Dendritic cell treated with granulocyte-macrophage colony-stimulating factor and Interleukin-4, amounts not matched to agents 40 ng/mL and 50 ng/mL, for 4 days (primary cell): ENCODE measurements around the gene FLVCR1.
A peak's percentile ranks its signal among the peaks of the same experiment; 100 is the strongest.

Experiments used
- H3K27ac Mint-ChIP-seq: one replicate; pipeline ENCODE4 v1.8.0; 2022; ENCODE audit warnings: mild to moderate bottlenecking, mixed read lengths
- H3K27me3 Mint-ChIP-seq: one replicate; pipeline ENCODE4 v1.8.0; 2022; ENCODE audit warnings: mild to moderate bottlenecking, mixed read lengths
- H3K36me3 Mint-ChIP-seq: one replicate; pipeline ENCODE4 v1.8.0; 2022; ENCODE audit warnings: low read depth, mixed read lengths
- H3K4me1 Mint-ChIP-seq: one replicate; pipeline ENCODE4 v1.8.0; 2022; ENCODE audit warnings: low read depth, mixed read lengths
- H3K4me3 Mint-ChIP-seq: one replicate; pipeline ENCODE4 v1.8.0; 2022; ENCODE audit warnings: mild to moderate bottlenecking, moderate library complexity, mixed read lengths
- H3K9me3 Mint-ChIP-seq: one replicate; pipeline ENCODE4 v1.8.0; 2022; ENCODE audit warnings: mixed read lengths
- intact Hi-C: fragments of 100-400 bp; cut with micrococcal nuclease; formaldehyde crosslinking; loops from one replicate; pipeline ENCODE4 v1.15.0; 2022

Gene FLVCR1

GRCh38 chr1:212914789-212915188 is 56.7 kb downstream of the FLVCR1 start:
- H3K4me1 Mint-ChIP-seq = peaks cover 17% of the 10 kb centered on the region
- no peak overlapping the region for H3K27ac Mint-ChIP-seq
- H3K36me3 Mint-ChIP-seq = no peaks in the 10 kb centered on the region
- no peak overlapping the region for H3K4me3 Mint-ChIP-seq
- no peaks in the 10 kb centered on the region for H3K9me3 Mint-ChIP-seq
- H3K27me3 Mint-ChIP-seq = peaks cover 37% of the 10 kb centered on the region
- intact Hi-C loops = no loop called here

- H3K27me3 Mint-ChIP-seq = peaks cover 39% of the 10 kb centered on the region
- H3K4me3 Mint-ChIP-seq = no peak overlapping the region
- intact Hi-C loops = no loop called here
- H3K9me3 Mint-ChIP-seq = no peaks in the 10 kb centered on the region
- H3K4me1 Mint-ChIP-seq = peaks cover 17% of the 10 kb centered on the region
- no peak overlapping the region for H3K27ac Mint-ChIP-seq
- no peaks in the 10 kb centered on the region for H3K36me3 Mint-ChIP-seq
Measured at GRCh38 chr1:212915245-212916091, 57.4 kb downstream of the FLVCR1 start.

GRCh38 chr1:212916481-212917133 is 58.5 kb downstream of the FLVCR1 start:
- Mint-ChIP-seq H3K27ac (peak overlapping the region; percentile 40), H3K27me3 (peaks cover 48% of the 10 kb centered on the region), H3K36me3 (no peaks in the 10 kb centered on the region), H3K4me3 (peak overlapping the region; percentile 44), H3K4me1 (peaks cover 17% of the 10 kb centered on the region), H3K9me3 (no peaks in the 10 kb centered on the region)
- intact Hi-C loops = no loop called here

GRCh38 chr1:212917134-212917485 is 59.0 kb downstream of the FLVCR1 start:
- Mint-ChIP-seq H3K27ac (peak overlapping the region; percentile 40), H3K4me3 (no peak overlapping the region), H3K9me3 (no peaks in the 10 kb centered on the region), H3K36me3 (no peaks in the 10 kb centered on the region), H3K27me3 (peaks cover 48% of the 10 kb centered on the region), H3K4me1 (peaks cover 17% of the 10 kb centered on the region)
- intact Hi-C loops = no loop called here

GRCh38 chr1:212917858-212918257 is 59.8 kb downstream of the FLVCR1 start:
- intact Hi-C loops = no loop called here
- Mint-ChIP-seq H3K4me3 (no peak overlapping the region), H3K36me3 (no peaks in the 10 kb centered on the region), H3K4me1 (peaks cover 17% of the 10 kb centered on the region), H3K27ac (no peak overlapping the region), H3K27me3 (peaks cover 48% of the 10 kb centered on the region), H3K9me3 (no peaks in the 10 kb centered on the region)

- Mint-ChIP-seq H3K27ac (no peak overlapping the region), H3K4me1 (peaks cover 17% of the 10 kb centered on the region), H3K9me3 (no peaks in the 10 kb centered on the region), H3K4me3 (no peak overlapping the region), H3K36me3 (no peaks in the 10 kb centered on the region), H3K27me3 (peaks cover 48% of the 10 kb centered on the region)
- intact Hi-C loops = no loop called here
Measured at GRCh38 chr1:212918824-212919223, 60.7 kb downstream of the FLVCR1 start.

GRCh38 chr1:212920246-212920645 is 62.2 kb downstream of the FLVCR1 start:
- H3K9me3 Mint-ChIP-seq = no peaks in the 10 kb centered on the region
- peaks cover 17% of the 10 kb centered on the region for H3K4me1 Mint-ChIP-seq
- H3K27me3 Mint-ChIP-seq = peaks cover 47% of the 10 kb centered on the region
- no peak overlapping the region for H3K4me3 Mint-ChIP-seq
- no peaks in the 10 kb centered on the region for H3K36me3 Mint-ChIP-seq
- no peak overlapping the region for H3K27ac Mint-ChIP-seq
- intact Hi-C loops = loop anchor here (2.0 kb wide), 1 partner anchor 75 kb away; no protein-coding TSS in a partner anchor

GRCh38 chr1:212920896-212921295 is 62.8 kb downstream of the FLVCR1 start:
- H3K4me3 Mint-ChIP-seq = no peak overlapping the region
- no peak overlapping the region for H3K27ac Mint-ChIP-seq
- H3K27me3 Mint-ChIP-seq = peaks cover 41% of the 10 kb centered on the region
- H3K36me3 Mint-ChIP-seq = no peaks in the 10 kb centered on the region
- no peaks in the 10 kb centered on the region for H3K9me3 Mint-ChIP-seq
- H3K4me1 Mint-ChIP-seq = peaks cover 17% of the 10 kb centered on the region
- intact Hi-C loops = loop anchor here (2.0 kb wide), 1 partner anchor 74 kb away; no protein-coding TSS in a partner anchor

- peaks cover 35% of the 10 kb centered on the region for H3K27me3 Mint-ChIP-seq
- H3K4me3 Mint-ChIP-seq = no peak overlapping the region
- H3K4me1 Mint-ChIP-seq = peaks cover 7% of the 10 kb centered on the region
- H3K36me3 Mint-ChIP-seq = no peaks in the 10 kb centered on the region
- intact Hi-C loops = no loop called here
- H3K9me3 Mint-ChIP-seq = peaks cover 4% of the 10 kb centered on the region
- no peak overlapping the region for H3K27ac Mint-ChIP-seq
Measured at GRCh38 chr1:212922016-212922415, 63.9 kb downstream of the FLVCR1 start.

- no peak overlapping the region for H3K4me3 Mint-ChIP-seq
- intact Hi-C loops = no loop called here
- H3K36me3 Mint-ChIP-seq = no peaks in the 10 kb centered on the region
- no peak overlapping the region for H3K27ac Mint-ChIP-seq
- peaks cover 5% of the 10 kb centered on the region for H3K9me3 Mint-ChIP-seq
- peaks cover 12% of the 10 kb centered on the region for H3K27me3 Mint-ChIP-seq
- peaks cover 6% of the 10 kb centered on the region for H3K4me1 Mint-ChIP-seq
Measured at GRCh38 chr1:212926372-212926771, 68.3 kb downstream of the FLVCR1 start.

- Mint-ChIP-seq H3K36me3 (no peaks in the 10 kb centered on the region), H3K9me3 (peaks cover 5% of the 10 kb centered on the region), H3K4me3 (no peak overlapping the region), H3K27me3 (peaks cover 11% of the 10 kb centered on the region), H3K4me1 (peaks cover 6% of the 10 kb centered on the region), H3K27ac (no peak overlapping the region)
- intact Hi-C loops = no loop called here
Measured at GRCh38 chr1:212928323-212929291, 70.5 kb downstream of the FLVCR1 start.

GRCh38 chr1:212930986-212931678 is 73.1 kb downstream of the FLVCR1 start:
- no peaks in the 10 kb centered on the region for H3K36me3 Mint-ChIP-seq
- H3K27ac Mint-ChIP-seq = no peak overlapping the region
- peaks cover 5% of the 10 kb centered on the region for H3K9me3 Mint-ChIP-seq
- H3K27me3 Mint-ChIP-seq = peaks cover 3% of the 10 kb centered on the region
- intact Hi-C loops = no loop called here
- no peaks in the 10 kb centered on the region for H3K4me1 Mint-ChIP-seq
- no peak overlapping the region for H3K4me3 Mint-ChIP-seq

GRCh38 chr1:212933815-212934471 is 75.9 kb downstream of the FLVCR1 start:
- H3K27me3 Mint-ChIP-seq = peaks cover 2% of the 10 kb centered on the region
- intact Hi-C loops = no loop called here
- no peak overlapping the region for H3K4me3 Mint-ChIP-seq
- no peaks in the 10 kb centered on the region for H3K9me3 Mint-ChIP-seq
- no peaks in the 10 kb centered on the region for H3K4me1 Mint-ChIP-seq
- no peaks in the 10 kb centered on the region for H3K36me3 Mint-ChIP-seq
- no peak overlapping the region for H3K27ac Mint-ChIP-seq
